ENCODE results near the gene IL11.
"Not testable (repeated sequence)": the region's sequence is repeated elsewhere in the genome, so short reads cannot be mapped to it uniquely, and the experiment has no call there.

Gene IL11

DNA sequence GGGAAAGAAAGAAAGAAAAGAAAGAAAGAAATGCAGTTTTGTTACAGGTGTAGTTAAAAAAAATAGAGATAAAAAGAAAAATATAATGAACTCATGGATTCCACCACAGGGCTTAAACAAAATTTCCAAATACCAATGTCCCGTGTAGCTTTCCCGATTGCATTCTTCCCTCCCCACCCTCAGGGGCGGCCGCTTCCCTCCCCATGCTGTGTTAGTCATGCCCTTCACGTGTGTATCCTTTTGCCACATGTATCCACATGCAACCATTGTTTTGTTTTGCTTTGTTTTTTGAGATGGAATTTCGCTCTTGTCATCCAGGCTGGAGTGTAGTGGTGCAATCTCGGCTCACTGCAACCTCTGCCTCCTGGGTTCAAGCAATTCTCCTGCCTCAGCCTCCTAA is 34.2 kb downstream of the IL11 start:
- H3K4me3 ChIP-seq (ENCODE audit: severe bottlenecking), result no peak overlapping the region
- H3K4me1 ChIP-seq (ENCODE audit: insufficient read depth, poor library complexity, severe bottlenecking), result peaks cover 14% of the 10 kb centered on the region
- H3K36me3 ChIP-seq (ENCODE audit: low read depth), result no peaks in the 10 kb centered on the region
- TF ChIP-seq, protein P1, sequence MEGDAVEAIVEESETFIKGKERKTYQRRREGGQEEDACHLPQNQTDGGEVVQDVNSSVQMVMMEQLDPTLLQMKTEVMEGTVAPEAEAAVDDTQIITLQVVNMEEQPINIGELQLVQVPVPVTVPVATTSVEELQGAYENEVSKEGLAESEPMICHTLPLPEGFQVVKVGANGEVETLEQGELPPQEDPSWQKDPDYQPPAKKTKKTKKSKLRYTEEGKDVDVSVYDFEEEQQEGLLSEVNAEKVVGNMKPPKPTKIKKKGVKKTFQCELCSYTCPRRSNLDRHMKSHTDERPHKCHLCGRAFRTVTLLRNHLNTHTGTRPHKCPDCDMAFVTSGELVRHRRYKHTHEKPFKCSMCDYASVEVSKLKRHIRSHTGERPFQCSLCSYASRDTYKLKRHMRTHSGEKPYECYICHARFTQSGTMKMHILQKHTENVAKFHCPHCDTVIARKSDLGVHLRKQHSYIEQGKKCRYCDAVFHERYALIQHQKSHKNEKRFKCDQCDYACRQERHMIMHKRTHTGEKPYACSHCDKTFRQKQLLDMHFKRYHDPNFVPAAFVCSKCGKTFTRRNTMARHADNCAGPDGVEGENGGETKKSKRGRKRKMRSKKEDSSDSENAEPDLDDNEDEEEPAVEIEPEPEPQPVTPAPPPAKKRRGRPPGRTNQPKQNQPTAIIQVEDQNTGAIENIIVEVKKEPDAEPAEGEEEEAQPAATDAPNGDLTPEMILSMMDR (IDR thresholded peaks at IDR 0.05; ENCODE audit: poor library complexity, severe bottlenecking), result no peak
- DNase-seq (ENCODE audit: low spot score) (peak; percentile 82), ATAC-seq (ENCODE audit: low read depth) (peak; percentile 3; the same call in 1 of the 3 replicates)
- H3K9me3 ChIP-seq (ENCODE audit: severe bottlenecking), result no peaks in the 10 kb centered on the region
- H3K27me3 ChIP-seq (ENCODE audit: insufficient read depth, poor library complexity, severe bottlenecking), result no peaks in the 10 kb centered on the region
- H3K27ac ChIP-seq (ENCODE audit: poor library complexity, severe bottlenecking), result peak overlapping the region; percentile 39

DNA sequence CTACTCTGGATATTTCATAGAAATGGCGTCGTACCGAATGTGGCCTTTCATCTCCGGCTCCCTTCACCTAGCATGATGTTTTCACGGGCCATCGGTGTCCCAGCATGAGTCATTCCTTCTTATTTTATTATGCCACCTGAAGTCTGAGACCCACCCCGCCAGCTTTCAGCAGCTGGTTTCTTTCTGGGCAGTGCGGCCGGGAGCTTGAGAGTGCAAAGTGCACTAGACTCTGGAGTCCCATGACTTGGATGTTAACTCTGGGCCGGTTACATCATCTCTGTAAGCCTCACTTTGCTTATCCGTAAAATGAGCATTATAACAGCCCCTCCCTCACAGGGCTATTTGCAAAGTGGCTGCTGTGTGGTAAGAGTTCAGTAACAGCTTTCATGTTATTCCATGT is 36.4 kb downstream of the IL11 start:
- DNase-seq (ENCODE audit: low spot score), result no peak
- no peaks in the 10 kb centered on the region for H3K9me3 ChIP-seq (ENCODE audit: severe bottlenecking)
- no peak for ATAC-seq (ENCODE audit: low read depth)

DNA sequence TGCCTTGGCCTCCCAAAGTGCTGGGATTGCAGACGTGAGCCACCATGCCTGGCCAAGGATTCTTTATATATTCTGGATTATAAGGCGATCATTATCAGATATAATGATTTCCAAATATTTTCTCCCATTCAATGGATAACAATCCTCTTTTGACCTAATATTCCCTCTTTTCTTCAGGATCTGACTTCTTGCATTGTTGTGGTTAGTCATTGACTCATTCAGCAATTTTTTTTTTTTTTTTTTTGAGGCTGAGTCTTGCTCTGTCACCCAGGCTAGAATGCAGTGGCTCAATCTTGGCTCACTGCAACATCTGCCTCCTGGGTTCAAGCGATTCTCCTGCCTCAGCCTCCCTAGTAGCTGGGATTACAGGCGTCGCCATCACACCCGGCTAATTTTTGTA is 40.5 kb downstream of the IL11 start:
- H3K9me3 ChIP-seq (ENCODE audit: severe bottlenecking); DNase-seq (ENCODE audit: low spot score); H3K4me3 ChIP-seq (ENCODE audit: severe bottlenecking); H3K4me1 ChIP-seq (ENCODE audit: insufficient read depth, poor library complexity, severe bottlenecking); H3K27ac ChIP-seq (ENCODE audit: poor library complexity, severe bottlenecking); H3K36me3 ChIP-seq (ENCODE audit: low read depth); H3K27me3 ChIP-seq (ENCODE audit: insufficient read depth, poor library complexity, severe bottlenecking): not testable (repeated sequence)
- peak; percentile 35; the same call in 1 of the 3 replicates for ATAC-seq (ENCODE audit: low read depth)

More for the DNA sequence above, 36.4 kb downstream of the IL11 start:
- Histone ChIP-seq H3K4me3 (ENCODE audit: severe bottlenecking) (no peak overlapping the region), H3K36me3 (ENCODE audit: low read depth) (no peaks in the 10 kb centered on the region), H3K4me1 (ENCODE audit: insufficient read depth, poor library complexity, severe bottlenecking) (peaks cover 14% of the 10 kb centered on the region), H3K27me3 (ENCODE audit: insufficient read depth, poor library complexity, severe bottlenecking) (no peaks in the 10 kb centered on the region), H3K27ac (ENCODE audit: poor library complexity, severe bottlenecking) (no peak overlapping the region)
- TF ChIP-seq, protein P1 (IDR thresholded peaks at IDR 0.05; ENCODE audit: poor library complexity, severe bottlenecking), result no peak

DNA sequence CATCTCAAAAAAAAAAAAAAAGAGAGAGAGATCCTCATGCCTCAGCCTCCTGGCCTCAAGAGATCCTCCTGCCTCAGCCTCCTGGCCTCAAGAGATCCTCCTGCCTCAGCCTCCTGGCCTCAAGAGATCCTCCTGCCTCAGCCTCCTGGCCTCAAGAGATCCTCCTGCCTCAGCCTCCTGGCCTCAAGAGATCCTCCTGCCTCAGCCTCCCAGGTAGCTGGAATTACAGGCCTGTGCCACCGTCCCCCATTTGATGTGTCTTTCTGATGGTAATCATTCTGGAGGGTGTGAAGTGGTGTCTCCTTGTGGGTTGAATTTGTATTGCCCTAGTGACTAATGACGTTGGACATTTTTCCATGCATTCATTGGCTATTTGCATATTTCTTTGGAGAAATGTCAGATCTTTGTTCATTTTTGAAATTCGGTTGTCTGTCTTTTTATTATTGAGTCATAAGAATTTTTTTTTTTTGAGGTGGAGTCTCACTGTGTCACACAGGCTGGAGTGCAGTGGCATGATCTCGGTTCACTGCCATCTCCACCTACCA is 41.4 kb downstream of the IL11 start:
- not testable (repeated sequence) for H3K9me3 ChIP-seq (ENCODE audit: severe bottlenecking); H3K36me3 ChIP-seq (ENCODE audit: low read depth); H3K4me1 ChIP-seq (ENCODE audit: insufficient read depth, poor library complexity, severe bottlenecking); H3K27ac ChIP-seq (ENCODE audit: poor library complexity, severe bottlenecking); ATAC-seq (ENCODE audit: low read depth); H3K4me3 ChIP-seq (ENCODE audit: severe bottlenecking); H3K27me3 ChIP-seq (ENCODE audit: insufficient read depth, poor library complexity, severe bottlenecking); DNase-seq (ENCODE audit: low spot score)

DNA sequence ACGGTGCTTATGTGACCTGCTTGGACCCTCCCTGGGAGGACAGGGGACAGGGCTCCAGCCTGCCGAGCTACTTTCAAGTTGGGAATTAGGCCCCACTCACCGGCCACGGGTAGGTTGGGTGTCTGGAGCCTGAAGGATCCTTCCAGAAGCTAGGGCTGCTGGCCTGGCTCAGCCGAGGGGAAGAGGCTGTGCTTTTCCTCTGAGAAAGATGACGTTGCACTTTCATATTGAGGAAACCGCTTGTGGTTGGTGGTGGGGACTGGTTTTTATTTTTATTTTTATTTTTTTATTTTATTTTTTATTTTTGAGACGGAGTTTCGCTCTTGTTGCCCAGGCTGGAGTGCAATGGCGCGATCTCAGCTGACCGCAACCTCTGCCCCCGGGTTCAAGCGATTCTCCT is 45.1 kb downstream of the IL11 start, which contains the start of gene TMEM150B:
Gene TMEM150B (minus strand): TSS at position 170 of the 400 bp plus-strand sequence. CDS start 4,305 bp downstream, outside the sequence.
- H3K27me3 ChIP-seq (ENCODE audit: insufficient read depth, poor library complexity, severe bottlenecking), result no peaks in the 10 kb centered on the region
- no peak within 1 kb of the TSS for H3K27ac ChIP-seq (ENCODE audit: poor library complexity, severe bottlenecking)
- no peaks in the 10 kb centered on the region for H3K9me3 ChIP-seq (ENCODE audit: severe bottlenecking)
- no peak for ATAC-seq (ENCODE audit: low read depth)
- H3K4me1 ChIP-seq (ENCODE audit: insufficient read depth, poor library complexity, severe bottlenecking), result peaks cover 7% of the 10 kb centered on the region
- no peak within 1 kb of the TSS for H3K4me3 ChIP-seq (ENCODE audit: severe bottlenecking)
- TF ChIP-seq, protein P1 (IDR thresholded peaks at IDR 0.05; ENCODE audit: poor library complexity, severe bottlenecking), result no peak
- no peak for DNase-seq (ENCODE audit: low spot score)
- no peaks in the 10 kb centered on the region for H3K36me3 ChIP-seq (ENCODE audit: low read depth)

DNA sequence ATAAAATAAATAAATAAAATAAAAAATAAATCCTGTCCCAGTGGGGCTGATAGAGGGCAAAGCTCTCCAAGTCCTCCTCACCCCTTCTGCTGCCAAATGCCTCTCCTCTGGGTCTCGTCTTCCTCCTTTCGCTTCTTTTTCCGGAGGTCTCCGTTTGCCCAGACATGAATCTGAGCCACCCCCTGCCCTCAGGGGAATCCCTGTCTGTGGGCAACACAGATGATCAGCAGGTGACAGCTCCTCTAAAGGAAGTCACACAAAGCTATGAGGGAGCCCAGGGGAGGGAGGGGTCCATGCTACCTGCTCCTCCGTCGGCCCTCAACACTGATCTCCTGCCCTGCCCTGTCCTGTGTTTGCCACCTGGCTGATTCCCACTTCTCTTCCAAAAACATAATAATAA is 45.6 kb downstream of the IL11 start:
- DNase-seq (ENCODE audit: low spot score), result no peak
- peaks cover 7% of the 10 kb centered on the region for H3K4me1 ChIP-seq (ENCODE audit: insufficient read depth, poor library complexity, severe bottlenecking)
- no peaks in the 10 kb centered on the region for H3K9me3 ChIP-seq (ENCODE audit: severe bottlenecking)
- H3K27me3 ChIP-seq (ENCODE audit: insufficient read depth, poor library complexity, severe bottlenecking), result no peaks in the 10 kb centered on the region
- H3K27ac ChIP-seq (ENCODE audit: poor library complexity, severe bottlenecking), result no peak overlapping the region
- ATAC-seq (ENCODE audit: low read depth), result no peak
- H3K36me3 ChIP-seq (ENCODE audit: low read depth), result no peaks in the 10 kb centered on the region
- no peak overlapping the region for H3K4me3 ChIP-seq (ENCODE audit: severe bottlenecking)
- TF ChIP-seq, protein P1 (IDR thresholded peaks at IDR 0.05; ENCODE audit: poor library complexity, severe bottlenecking), result no peak

Measured in RWPE2 (cell line).